Naive thymus-derived CD8-positive, alpha-beta T cell (primary cell): ENCODE data around the gene NHERF2. TPM values are rescaled to one million over a fixed set of nuclear protein-coding genes. Genes with fewer than 3 reads are reported as not detected.
A peak's percentile ranks its signal among the peaks of the same experiment; 100 is the strongest.

Source experiments
- ATAC-seq, 2 donors: fragments of 150-1000 bp; cut with Tn5 transposase in 1 of 2; sonication (Bioruptor Pico), chemical (Tn5 transposase) in 1 of 2; 1 replicate in 1 of 2; 2 replicates in 1 of 2; pipeline ENCODE4 v1.10.0; 2021; ENCODE audit warnings: mild to moderate bottlenecking in 2 of 2, moderate library complexity in 2 of 2
- POLR2A ChIA-PET: fragments of 350-600 bp; sonication (Branson Sonifier 250); formaldehyde crosslinking; loops from one replicate; lab custom pipeline; 2021; ENCODE audit warnings: antibody characterized with exemption; lab: Charles Lee
- DNase-seq, 10 donors: peaks; one replicate each; pipeline versions ENCODE4 v3.0.0 to v3.0.0-alpha.2; 2020 to 2022
- H3K27ac Mint-ChIP-seq, 10 donors: one replicate each; pipeline ENCODE4 v1.8.0; 2020 to 2022; ENCODE audit warnings: mild to moderate bottlenecking in 10 of 10, mixed read lengths in 10 of 10, moderate library complexity in 4 of 10, inconsistent platforms in 1 of 10
- H3K27me3 Mint-ChIP-seq, 5 donors: one replicate each; pipeline ENCODE4 v1.8.0; 2021 to 2022; ENCODE audit warnings: mixed read lengths in 5 of 5
- H3K36me3 Mint-ChIP-seq, 3 donors: one replicate each; pipeline ENCODE4 v1.8.0; 2020 to 2022; ENCODE audit warnings: mixed read lengths in 3 of 3, mild to moderate bottlenecking in 2 of 3, inconsistent platforms in 1 of 3
- H3K4me1 Mint-ChIP-seq, 4 donors: one replicate each; pipeline ENCODE4 v1.8.0; 2021 to 2022; ENCODE audit warnings: mixed read lengths in 4 of 4
- H3K4me3 Mint-ChIP-seq, 10 donors: one replicate each; pipeline ENCODE4 v1.8.0; 2020 to 2022; ENCODE audit warnings: mild to moderate bottlenecking in 10 of 10, mixed read lengths in 10 of 10, moderate library complexity in 6 of 10, inconsistent platforms in 1 of 10
- H3K9me3 Mint-ChIP-seq, 9 donors: one replicate each; pipeline ENCODE4 v1.8.0; 2020 to 2022; ENCODE audit warnings: mixed read lengths in 9 of 9, mild to moderate bottlenecking in 3 of 9, inconsistent platforms in 1 of 9, moderate library complexity in 1 of 9
- polyA plus RNA-seq, 3 donors: library from polyadenylated mRNA; unstranded; fragments of 300-500 nt; fragmentation: Illumina TruSeq; gene quantifications; one replicate each; pipeline ENCODE4 v1.2.3, GENCODE V29; 2021
- total RNA-seq, 8 experiments: library from RNA in 2 of 8; stranded (reverse) in 2 of 8; gene quantifications; one replicate each; pipeline ENCODE4 v1.2.3 and lab custom pipeline; 2021 to 2026

NHERF2 gene
- total and polyA plus RNA-seq, 5 experiments from 2014 or later, result 0.32 to 6.0 (median 1.2) TPM

GRCh38 chr16:2076072-2076865 lies 49.6 kb downstream of the NHERF2 start:
- Mint-ChIP-seq H3K9me3 (no peaks in the 10 kb centered on the region), H3K36me3 (peaks cover 0 to 27% (median 9%) of the 10 kb centered on the region in 3 donors), H3K4me1 (no peaks in the 10 kb centered on the region), H3K4me3 (no peak overlapping the region), H3K27ac (peak overlapping the region in 1 of 10 donors; percentile 83), H3K27me3 (no peaks in the 10 kb centered on the region)
- DNase-seq (no peak), ATAC-seq (no peak)
- POLR2A ChIA-PET, result interaction anchor here (0.8 kb wide), 1 partner anchor 79 kb away, joined by 3 read pairs; the partner anchor contains the start of gene TRAF7

DNA sequence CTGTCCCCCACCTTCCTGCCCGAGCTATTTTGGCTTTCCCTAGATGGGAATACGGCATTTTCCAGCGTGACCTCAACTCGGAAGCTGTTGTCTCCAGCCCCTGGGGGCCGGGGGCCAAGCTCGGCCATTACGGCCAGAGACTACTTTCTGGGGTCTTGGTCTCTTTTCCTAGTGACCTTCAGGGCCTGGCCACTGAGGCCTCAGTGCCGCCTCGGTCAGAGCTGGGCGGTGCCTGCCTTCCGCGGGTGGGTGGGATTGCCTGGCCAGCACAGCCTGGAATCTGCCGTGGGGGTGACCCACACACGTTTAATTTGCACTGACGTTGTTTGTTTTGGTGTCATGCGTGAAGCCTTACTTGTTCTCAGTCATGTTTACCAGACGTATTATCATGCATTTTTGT lies 50.3 kb downstream of the NHERF2 start:
- no peaks in the 10 kb centered on the region for H3K9me3 Mint-ChIP-seq
- DNase-seq (no peak), ATAC-seq (no peak)
- no peaks in the 10 kb centered on the region for H3K4me1 Mint-ChIP-seq
- POLR2A ChIA-PET, result interaction anchor here (0.8 kb wide), 1 partner anchor 78 kb away, joined by 3 read pairs; the partner anchor contains the start of gene TRAF7
- peaks cover 0 to 27% (median 9%) of the 10 kb centered on the region in 3 donors for H3K36me3 Mint-ChIP-seq
- H3K27me3 Mint-ChIP-seq, result no peaks in the 10 kb centered on the region
- no peak overlapping the region for H3K27ac Mint-ChIP-seq
- no peak overlapping the region for H3K4me3 Mint-ChIP-seq

DNA sequence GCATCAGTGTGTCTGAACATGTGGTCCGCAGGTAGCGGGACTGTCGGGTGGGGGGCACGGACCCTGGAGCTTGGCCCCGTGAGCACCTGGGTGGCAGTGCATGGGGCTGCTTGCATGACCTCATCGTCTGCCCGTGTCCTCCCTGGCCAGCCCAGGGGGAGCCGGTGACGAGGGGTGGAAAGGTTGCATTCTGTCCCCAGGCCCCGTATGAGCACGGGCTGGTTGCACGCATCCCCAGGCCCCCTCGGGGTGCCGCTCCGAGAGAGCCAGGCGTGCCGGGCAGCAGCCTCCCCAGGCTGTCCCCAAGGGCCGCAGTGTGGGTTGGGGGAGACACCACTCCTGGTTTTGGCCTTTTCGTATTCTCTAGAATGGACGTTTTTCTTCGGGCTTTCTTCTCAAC lies 51.0 kb downstream of the NHERF2 start:
- DNase-seq (no peak), ATAC-seq (no peak)
- Mint-ChIP-seq H3K9me3 (no peaks in the 10 kb centered on the region), H3K36me3 (peaks cover 0 to 24% (median 9%) of the 10 kb centered on the region in 3 donors), H3K4me3 (no peak overlapping the region), H3K27ac (peak overlapping the region in 1 of 10 donors; percentile 33), H3K27me3 (no peaks in the 10 kb centered on the region), H3K4me1 (no peaks in the 10 kb centered on the region)
- POLR2A ChIA-PET, result no interaction called here

DNA sequence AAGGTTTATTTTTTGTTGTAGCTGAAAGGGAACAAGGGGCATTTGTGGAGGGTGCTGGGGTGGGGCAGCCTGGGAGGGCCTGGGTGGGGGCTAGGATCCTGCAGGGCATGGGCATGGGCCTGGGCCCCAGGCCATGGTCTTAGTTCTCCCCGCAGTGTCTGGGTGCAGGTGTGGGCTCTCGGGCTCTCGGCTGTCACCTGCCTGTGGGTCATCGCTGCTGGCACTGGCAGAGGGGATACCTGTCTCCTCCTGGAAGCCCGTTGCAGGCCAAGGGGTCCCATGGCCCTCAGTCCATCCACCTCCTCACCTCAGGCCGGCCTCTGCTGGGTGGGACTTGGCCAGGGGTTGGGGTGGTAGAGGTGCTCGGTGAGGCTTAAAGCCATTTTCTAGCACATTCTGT lies 51.4 kb downstream of the NHERF2 start:
- DNase-seq, result no peak
- Mint-ChIP-seq H3K9me3 (no peaks in the 10 kb centered on the region), H3K4me1 (no peaks in the 10 kb centered on the region), H3K36me3 (peaks cover 0 to 24% (median 8%) of the 10 kb centered on the region in 3 donors), H3K27ac (no peak overlapping the region), H3K27me3 (no peaks in the 10 kb centered on the region), H3K4me3 (no peak overlapping the region)
- POLR2A ChIA-PET, result no interaction called here
- ATAC-seq, result no peak

DNA sequence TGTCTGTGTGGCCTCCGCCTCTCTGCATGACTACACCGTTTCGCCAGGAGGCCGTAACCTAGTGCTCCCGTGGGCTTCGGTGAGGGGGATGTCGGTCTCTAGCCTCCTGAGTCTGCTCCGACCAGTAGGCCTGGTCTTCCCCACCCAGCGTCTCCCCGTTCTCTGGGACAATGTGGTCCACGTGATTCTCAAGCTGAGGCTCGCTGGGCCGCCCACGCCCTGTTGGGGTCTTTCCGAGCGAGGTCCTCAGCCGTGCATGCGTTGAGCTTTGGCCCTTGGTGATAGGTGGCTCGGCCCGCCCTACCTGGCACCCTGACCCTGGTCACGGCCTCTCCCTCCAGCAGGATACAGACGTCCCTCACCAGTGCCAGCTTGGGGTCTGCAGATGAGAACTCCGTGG lies 52.0 kb downstream of the NHERF2 start:
- DNase-seq (no peak), ATAC-seq (no peak)
- H3K4me1 Mint-ChIP-seq, result no peaks in the 10 kb centered on the region
- H3K36me3 Mint-ChIP-seq, result peaks cover 0 to 21% (median 6%) of the 10 kb centered on the region in 3 donors
- no peak overlapping the region for H3K27ac Mint-ChIP-seq
- no peak overlapping the region for H3K4me3 Mint-ChIP-seq
- POLR2A ChIA-PET, result no interaction called here
- H3K27me3 Mint-ChIP-seq, result no peaks in the 10 kb centered on the region
- H3K9me3 Mint-ChIP-seq, result no peaks in the 10 kb centered on the region

DNA sequence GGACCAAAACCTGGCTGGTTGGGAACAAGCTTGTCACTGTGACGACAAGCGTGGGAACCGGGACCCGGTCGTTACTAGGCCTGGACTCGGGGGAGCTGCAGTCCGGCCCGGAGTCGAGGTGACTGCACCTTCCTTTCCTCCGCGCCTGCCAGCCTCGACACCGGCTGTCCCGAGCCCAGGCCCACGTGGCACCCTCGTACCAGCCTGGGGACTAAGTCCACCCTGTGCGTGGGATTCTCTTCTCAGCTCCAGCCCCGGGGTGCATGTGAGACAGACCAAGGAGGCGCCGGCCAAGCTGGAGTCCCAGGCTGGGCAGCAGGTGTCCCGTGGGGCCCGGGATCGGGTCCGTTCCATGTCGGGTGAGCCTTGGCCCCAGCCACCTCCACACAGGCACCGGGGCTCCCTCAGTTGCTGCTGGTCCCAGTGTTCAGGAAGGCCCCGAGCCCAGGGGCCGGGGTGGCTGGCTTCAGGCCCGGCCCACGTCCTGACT lies 52.7 kb downstream of the NHERF2 start:
- Mint-ChIP-seq H3K4me3 (no peak overlapping the region), H3K36me3 (peaks cover 0 to 20% (median 5%) of the 10 kb centered on the region in 3 donors), H3K9me3 (no peaks in the 10 kb centered on the region), H3K4me1 (no peaks in the 10 kb centered on the region), H3K27ac (no peak overlapping the region), H3K27me3 (no peaks in the 10 kb centered on the region)
- ATAC-seq (no peak), DNase-seq (no peak)
- POLR2A ChIA-PET, result no interaction called here

DNA sequence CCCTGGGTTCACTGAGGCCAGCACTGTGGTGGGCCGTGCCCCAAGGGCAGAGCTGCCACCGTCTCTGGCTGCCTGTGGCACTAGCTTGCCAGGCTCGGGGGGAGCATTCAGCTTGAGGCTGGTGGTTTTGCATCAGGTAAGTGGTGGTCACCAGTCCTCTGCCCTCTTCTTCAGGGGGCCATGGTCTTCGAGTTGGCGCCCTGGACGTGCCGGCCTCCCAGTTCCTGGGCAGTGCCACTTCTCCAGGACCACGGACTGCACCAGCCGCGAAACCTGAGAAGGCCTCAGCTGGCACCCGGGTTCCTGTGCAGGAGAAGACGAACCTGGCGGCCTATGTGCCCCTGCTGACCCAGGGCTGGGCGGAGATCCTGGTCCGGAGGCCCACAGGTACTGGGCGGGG lies 53.3 kb downstream of the NHERF2 start:
- H3K4me3 Mint-ChIP-seq, result no peak overlapping the region
- peaks cover 0 to 16% (median 0%) of the 10 kb centered on the region in 3 donors for H3K36me3 Mint-ChIP-seq
- DNase-seq (no peak), ATAC-seq (no peak)
- POLR2A ChIA-PET, result interaction anchor here (1.2 to 1.3 kb wide), 2 partner anchors 12 to 32 kb away, joined by 3 read pairs; partner anchors contain the start of genes NTHL1 and TSC2
- H3K4me1 Mint-ChIP-seq, result no peaks in the 10 kb centered on the region
- H3K27me3 Mint-ChIP-seq, result no peaks in the 10 kb centered on the region
- H3K27ac Mint-ChIP-seq, result peak overlapping the region in 1 of 10 donors; percentile 31
- H3K9me3 Mint-ChIP-seq, result no peaks in the 10 kb centered on the region

DNA sequence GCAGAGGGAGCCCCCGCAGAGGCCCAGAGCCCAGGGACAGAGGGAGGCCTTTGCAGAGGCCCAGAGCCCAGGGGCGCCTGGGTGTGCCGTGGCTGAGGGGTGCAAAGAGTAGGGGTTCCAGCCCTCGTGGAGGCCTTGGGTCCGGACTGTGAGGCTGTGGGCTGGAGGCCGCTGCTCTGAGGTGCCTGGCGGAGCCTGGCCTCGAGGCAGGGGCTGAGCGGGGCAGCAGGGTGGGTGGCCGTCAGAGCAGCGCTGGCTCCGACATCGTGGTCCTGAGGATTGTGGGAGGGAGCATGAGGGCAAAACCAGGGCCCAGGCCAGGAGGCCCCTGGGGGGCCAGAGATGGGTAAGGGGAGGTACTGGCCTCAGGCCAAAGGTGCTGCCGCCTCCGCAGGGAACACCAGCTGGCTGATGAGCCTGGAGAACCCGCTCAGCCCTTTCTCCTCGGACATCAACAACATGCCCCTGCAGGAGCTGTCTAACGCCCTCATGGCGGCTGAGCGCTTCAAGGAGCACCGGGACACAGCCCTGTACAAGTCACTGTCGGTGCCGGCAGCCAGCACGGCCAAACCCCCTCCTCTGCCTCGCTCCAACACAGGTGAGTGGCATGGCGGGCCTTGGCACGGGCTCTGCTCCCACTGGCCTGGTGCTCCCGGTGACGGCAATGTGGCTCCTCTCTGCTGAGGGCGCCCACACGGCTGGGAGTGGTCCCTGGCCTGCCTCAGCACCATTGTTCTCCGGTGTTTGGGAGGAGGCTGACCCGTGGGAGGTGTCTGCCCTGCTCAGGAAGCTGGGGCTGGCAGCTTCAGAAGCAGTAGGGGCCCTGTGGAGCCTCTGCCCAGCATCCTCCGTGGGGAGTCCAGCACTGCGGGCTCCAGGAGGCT lies 54.7 kb downstream of the NHERF2 start:
- no peak for DNase-seq
- Mint-ChIP-seq H3K4me3 (no peak overlapping the region), H3K27me3 (no peaks in the 10 kb centered on the region), H3K9me3 (no peaks in the 10 kb centered on the region), H3K27ac (peak overlapping the region in 1 of 10 donors; percentile 61), H3K4me1 (no peaks in the 10 kb centered on the region), H3K36me3 (peaks cover 0 to 13% (median 0%) of the 10 kb centered on the region in 3 donors)
- ATAC-seq, result no peak
- POLR2A ChIA-PET, result interaction anchor here (1.2 to 1.3 kb wide), 2 partner anchors 10 to 33 kb away, joined by 3 read pairs; partner anchors contain the start of genes NTHL1 and TSC2

- Mint-ChIP-seq H3K4me1 (no peaks in the 10 kb centered on the region), H3K27me3 (no peaks in the 10 kb centered on the region), H3K4me3 (no peak overlapping the region), H3K27ac (peak overlapping the region in 2 of 10 donors; percentile 53 to 61), H3K9me3 (no peaks in the 10 kb centered on the region), H3K36me3 (peaks cover 0 to 13% (median 0%) of the 10 kb centered on the region in 3 donors)
- DNase-seq (no peak), ATAC-seq (peak in 1 of 2 donors; percentile 3)
- POLR2A ChIA-PET, result no interaction called here
Measured at GRCh38 chr16:2082171-2082982, 55.7 kb downstream of the NHERF2 start.

GRCh38 chr16:2082983-2083364 lies 56.3 kb downstream of the NHERF2 start:
- H3K4me3 Mint-ChIP-seq, result peak overlapping the region in 6 of 10 donors; percentile 7 to 75 (median 50)
- no peaks in the 10 kb centered on the region for H3K27me3 Mint-ChIP-seq
- H3K36me3 Mint-ChIP-seq, result peaks cover 0 to 16% (median 0%) of the 10 kb centered on the region in 3 donors
- no peaks in the 10 kb centered on the region for H3K4me1 Mint-ChIP-seq
- POLR2A ChIA-PET, result interaction anchor here (0.6 kb wide), 1 partner anchor 102 kb away, joined by 3 read pairs; no protein-coding TSS in a partner anchor
- DNase-seq, result peak in 1 of 10 donors; percentile 21
- H3K27ac Mint-ChIP-seq, result peak overlapping the region in 5 of 10 donors; percentile 19 to 74 (median 66)
- no peaks in the 10 kb centered on the region for H3K9me3 Mint-ChIP-seq
- ATAC-seq, result peak; percentile 38 to 61

DNA sequence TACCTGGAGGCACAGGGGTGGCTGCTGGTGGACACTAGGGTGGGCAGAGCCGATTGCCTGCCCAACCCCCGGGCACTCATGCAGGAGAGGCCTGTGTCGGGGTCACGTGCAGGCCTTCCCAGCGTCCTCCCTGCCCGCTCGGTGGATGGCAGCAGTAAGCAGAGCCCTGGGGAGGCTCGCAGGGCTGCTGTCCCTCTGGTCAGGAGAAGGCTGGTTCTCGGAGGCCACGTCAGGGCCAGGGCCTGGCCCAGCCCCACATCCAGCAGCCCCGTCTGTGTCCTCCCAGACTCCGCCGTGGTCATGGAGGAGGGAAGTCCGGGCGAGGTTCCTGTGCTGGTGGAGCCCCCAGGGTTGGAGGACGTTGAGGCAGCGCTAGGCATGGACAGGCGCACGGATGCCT lies 56.7 kb downstream of the NHERF2 start:
- no peaks in the 10 kb centered on the region for H3K4me1 Mint-ChIP-seq
- peak in 1 of 2 donors; percentile 13 for ATAC-seq
- H3K27ac Mint-ChIP-seq, result peak overlapping the region in 2 of 10 donors; percentile 19 to 72
- DNase-seq, result no peak
- no peaks in the 10 kb centered on the region for H3K27me3 Mint-ChIP-seq
- POLR2A ChIA-PET, result interaction anchor here (0.6 kb wide), 1 partner anchor 103 kb away, joined by 3 read pairs; no protein-coding TSS in a partner anchor
- H3K36me3 Mint-ChIP-seq, result peaks cover 0 to 16% (median 0%) of the 10 kb centered on the region in 3 donors
- H3K9me3 Mint-ChIP-seq, result no peaks in the 10 kb centered on the region
- H3K4me3 Mint-ChIP-seq, result peak overlapping the region in 3 of 10 donors; percentile 27 to 70 (median 50)
